GM19238 (cell line): Measurements from ENCODE around the gene RNF152.

Experiments used
- DNase-seq: peaks from one replicate; pipeline ENCODE4 v3.0.0; 2011; ENCODE audit warnings: low spot score; ENCODE audit not compliant: insufficient read length

RNF152 gene

GRCh38 chr18:61894751-61895524 lies 2.1 kb upstream of the RNF152 start:
- DNase-seq = no peak

GRCh38 chr18:61893971-61894750 lies 1.4 kb upstream of the RNF152 start:
- peak; percentile 61 for DNase-seq

- peak; percentile 19 for DNase-seq
These were observed 633 bp upstream of the RNF152 start for GRCh38 chr18:61893309-61893970.

GRCh38 chr18:61891894-61892293 lies 913 bp downstream of the RNF152 start:
- DNase-seq = no peak

GRCh38 chr18:61891271-61891670 lies 1.5 kb downstream of the RNF152 start:
- DNase-seq = no peak

GRCh38 chr18:61890344-61890743 lies 2.5 kb downstream of the RNF152 start:
- no peak for DNase-seq

GRCh38 chr18:61889541-61889940 lies 3.3 kb downstream of the RNF152 start:
- DNase-seq = no peak

GRCh38 chr18:61888622-61889021 lies 4.2 kb downstream of the RNF152 start:
- no peak for DNase-seq

- DNase-seq = no peak
These were observed 5.0 kb downstream of the RNF152 start for GRCh38 chr18:61887838-61888237.

GRCh38 chr18:61883547-61883946 lies 9.3 kb downstream of the RNF152 start:
- no peak for DNase-seq

- no peak for DNase-seq
These were observed 10.4 kb downstream of the RNF152 start for GRCh38 chr18:61882296-61883004.

GRCh38 chr18:61876899-61877298 lies 15.9 kb downstream of the RNF152 start:
- no peak for DNase-seq

GRCh38 chr18:61870151-61870550 lies 22.7 kb downstream of the RNF152 start:
- DNase-seq = no peak

GRCh38 chr18:61869636-61870035 lies 23.2 kb downstream of the RNF152 start:
- no peak for DNase-seq

- DNase-seq = no peak
These were observed 27.2 kb downstream of the RNF152 start for GRCh38 chr18:61865466-61866175.

GRCh38 chr18:61861372-61861771 lies 31.4 kb downstream of the RNF152 start:
- DNase-seq = no peak

GRCh38 chr18:61860302-61860701 lies 32.5 kb downstream of the RNF152 start:
- DNase-seq = no peak

- no peak for DNase-seq
These were observed 33.7 kb downstream of the RNF152 start for GRCh38 chr18:61859113-61859512.

- DNase-seq = no peak
These were observed 36.1 kb downstream of the RNF152 start for GRCh38 chr18:61856678-61857077.

GRCh38 chr18:61855449-61856378 lies 37.1 kb downstream of the RNF152 start:
- no peak for DNase-seq
